Bronchial epithelial cell (primary cell): ENCODE measurements around the gene FGF1. TPM values are rescaled to one million over a fixed set of nuclear protein-coding genes. Genes with fewer than 3 reads are reported as not detected.
A peak's percentile ranks its signal among the peaks of the same experiment; 100 is the strongest.

Source experiments
- DNase-seq: peaks from one replicate; pipeline ENCODE4 v3.0.0-alpha.2; 2010; ENCODE audit warnings: low read depth
- FAIRE-seq: peaks from 2 replicates; lab custom pipeline; 2011; peaks lifted over from hg19 to GRCh38; lab: Jason Lieb, UNC
- H3K27me3 ChIP-seq: 2 replicates; pipeline ENCODE4 v1.5.1; 2011; ENCODE audit warnings: low read length; ENCODE audit not compliant: control insufficient read depth, insufficient read depth
- H3K36me3 ChIP-seq: 2 replicates; pipeline ENCODE4 v1.5.1; 2011; ENCODE audit warnings: low read length; ENCODE audit not compliant: control insufficient read depth, insufficient read depth
- H3K4me3 ChIP-seq: 2 replicates; pipeline ENCODE4 v1.5.1; 2011; ENCODE audit warnings: mild to moderate bottlenecking, low read depth, low read length, control low read depth
- total RNA-seq: library from RNA; depleted of rRNA; stranded (reverse); fragments of >200 nt; gene quantifications from 2 replicates; pipeline ENCODE4 v1.2.1, GENCODE V29; 2014
- TF ChIP-seq, protein P1 (sequence below): IDR thresholded peaks from 2 replicates; pipeline ENCODE4 v1.5.1; 2011; ENCODE audit warnings: mild to moderate bottlenecking, moderate library complexity, low read length, control low read depth, inconsistent platforms; ENCODE audit not compliant: insufficient read depth, severe bottlenecking

Gene FGF1
- total RNA-seq, 1 donor from 2014 or later = under 0.01 TPM

DNA sequence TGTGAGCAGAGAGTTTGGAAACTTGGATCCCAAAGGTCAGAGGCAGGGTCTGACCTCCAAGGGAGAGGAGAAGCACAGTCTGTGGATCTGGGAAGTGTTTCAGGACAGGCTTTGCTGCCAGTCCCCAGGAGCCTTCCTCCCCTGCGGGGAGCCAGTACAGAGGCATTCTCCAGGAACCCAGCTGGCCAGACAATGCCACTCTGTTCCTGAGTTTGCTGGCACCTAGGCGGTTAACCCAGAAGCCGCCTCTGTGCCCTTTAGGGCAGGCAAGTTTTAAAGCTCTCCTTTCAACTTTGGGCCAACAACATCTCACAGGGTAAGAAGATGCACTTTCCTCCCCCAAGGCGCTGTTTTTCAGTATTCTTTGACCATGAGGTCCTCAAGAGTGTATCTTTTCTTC lies 37.0 kb upstream of the FGF1 start:
- no peaks in the 10 kb centered on the region for H3K36me3 ChIP-seq
- FAIRE-seq (no peak), DNase-seq (no peak)
- TF ChIP-seq, protein P1, sequence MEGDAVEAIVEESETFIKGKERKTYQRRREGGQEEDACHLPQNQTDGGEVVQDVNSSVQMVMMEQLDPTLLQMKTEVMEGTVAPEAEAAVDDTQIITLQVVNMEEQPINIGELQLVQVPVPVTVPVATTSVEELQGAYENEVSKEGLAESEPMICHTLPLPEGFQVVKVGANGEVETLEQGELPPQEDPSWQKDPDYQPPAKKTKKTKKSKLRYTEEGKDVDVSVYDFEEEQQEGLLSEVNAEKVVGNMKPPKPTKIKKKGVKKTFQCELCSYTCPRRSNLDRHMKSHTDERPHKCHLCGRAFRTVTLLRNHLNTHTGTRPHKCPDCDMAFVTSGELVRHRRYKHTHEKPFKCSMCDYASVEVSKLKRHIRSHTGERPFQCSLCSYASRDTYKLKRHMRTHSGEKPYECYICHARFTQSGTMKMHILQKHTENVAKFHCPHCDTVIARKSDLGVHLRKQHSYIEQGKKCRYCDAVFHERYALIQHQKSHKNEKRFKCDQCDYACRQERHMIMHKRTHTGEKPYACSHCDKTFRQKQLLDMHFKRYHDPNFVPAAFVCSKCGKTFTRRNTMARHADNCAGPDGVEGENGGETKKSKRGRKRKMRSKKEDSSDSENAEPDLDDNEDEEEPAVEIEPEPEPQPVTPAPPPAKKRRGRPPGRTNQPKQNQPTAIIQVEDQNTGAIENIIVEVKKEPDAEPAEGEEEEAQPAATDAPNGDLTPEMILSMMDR = no peak
- H3K27me3 ChIP-seq = no peaks in the 10 kb centered on the region
- H3K4me3 ChIP-seq = no peak overlapping the region

DNA sequence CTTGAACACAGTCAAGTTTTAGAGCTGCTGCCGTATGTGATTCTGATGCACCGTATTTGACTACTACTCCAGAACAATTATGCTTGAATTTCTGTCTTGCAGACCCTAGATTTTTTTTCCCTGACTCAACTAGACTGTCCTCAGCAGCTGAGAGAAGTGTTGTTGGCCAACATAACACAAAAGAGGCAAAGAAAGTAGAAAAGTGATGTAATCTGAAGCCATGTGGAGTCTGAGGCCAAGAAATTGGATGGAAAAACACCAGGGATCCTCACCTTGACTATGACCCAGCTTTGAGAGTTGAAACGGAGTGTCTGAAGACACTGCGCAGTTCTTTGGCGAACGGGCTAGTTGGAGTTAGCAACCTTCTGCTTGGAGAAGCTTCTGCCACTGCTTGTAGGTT lies 36.3 kb upstream of the FGF1 start:
- no peak overlapping the region for H3K4me3 ChIP-seq
- no peaks in the 10 kb centered on the region for H3K27me3 ChIP-seq
- DNase-seq (no peak), FAIRE-seq (no peak)
- TF ChIP-seq, protein P1 = no peak
- no peaks in the 10 kb centered on the region for H3K36me3 ChIP-seq

GRCh38 chr5:142720641-142721271 lies 34.9 kb upstream of the FGF1 start:
- Histone ChIP-seq H3K4me3 (no peak overlapping the region), H3K27me3 (no peaks in the 10 kb centered on the region), H3K36me3 (no peaks in the 10 kb centered on the region)
- TF ChIP-seq, protein P1 = peak; percentile 41
- DNase-seq (peak; percentile 99), FAIRE-seq (peak; percentile 98)

GRCh38 chr5:142719836-142720370 lies 34.0 kb upstream of the FGF1 start:
- Histone ChIP-seq H3K4me3 (no peak overlapping the region), H3K36me3 (no peaks in the 10 kb centered on the region), H3K27me3 (no peaks in the 10 kb centered on the region)
- FAIRE-seq (no peak), DNase-seq (no peak)
- TF ChIP-seq, protein P1 = no peak

- TF ChIP-seq, protein P1 = peak; percentile 80
- no peak overlapping the region for H3K4me3 ChIP-seq
- FAIRE-seq = peak; percentile 89
Observed at GRCh38 chr5:142717582-142718215, 31.8 kb upstream of the FGF1 start.

More at GRCh38 chr5:142717582-142718215, 31.8 kb upstream of the FGF1 start:
- peak; percentile 66 for DNase-seq
- Histone ChIP-seq H3K27me3 (no peaks in the 10 kb centered on the region), H3K36me3 (no peaks in the 10 kb centered on the region)
